ENCODE measurements around the gene FHIT. TPM values are rescaled to one million over a fixed set of nuclear protein-coding genes. Genes with fewer than 3 reads are reported as not detected.

Gene FHIT
- total and polyA plus RNA-seq, 10 of the 15 experiments (the other 5 are each of a cell fraction or from before 2014, with no cell fraction given) = 4.2 to 14.9 (median 9.4) TPM

- peaks cover 9% of the 10 kb centered on the region for H3K4me1 ChIP-seq (ENCODE audit: control insufficient read depth, insufficient read depth, low read length)
- no peak overlapping the region for H3K27ac ChIP-seq (ENCODE audit: control insufficient read depth, insufficient read depth)
- DNase-seq (ENCODE audit: low read depth, low spot score) = no peak
- no peak for FAIRE-seq
- peaks cover 2% of the 10 kb centered on the region; the same call in 2 of the 3 replicates for H3K9me3 ChIP-seq (replicated peaks; ENCODE audit: control insufficient read depth, insufficient read depth, low read length)
- intact Hi-C loops (cut with micrococcal nuclease; ENCODE audit: unreplicated experiment) = no loop called here
- BruUV-seq (replicated peaks) = no TSS peak
- SMC1A ChIA-PET (ENCODE audit: uncharacterized antibody, unreplicated experiment) = no interaction called here
- CTCF ChIA-PET = no interaction called here
- in situ Hi-C loops (cut with MboI) = no loop called here
- H3K36me3 ChIP-seq (ENCODE audit: control insufficient read depth in 2 of 2, insufficient read depth in 2 of 2, low read length in 1 of 2) = no peaks in the 10 kb centered on the region
- no peak overlapping the region for H2AFZ ChIP-seq (ENCODE audit: control insufficient read depth, low read depth, low read length)
- H3K27me3 ChIP-seq (replicated peaks in 1 of 2; ENCODE audit: control insufficient read depth in 2 of 2, insufficient read depth in 2 of 2, low read length in 1 of 2) = no peaks in the 10 kb centered on the region
- POLR2A ChIA-PET = no interaction called here
- RAD21 ChIA-PET (ENCODE audit: unreplicated experiment) = no interaction called here
- H3K79me2 ChIP-seq (ENCODE audit: control insufficient read depth, insufficient read depth, low read length) = no peaks in the 10 kb centered on the region
- TF ChIP-seq MEF2B (IDR thresholded peaks at IDR 0.05; ENCODE audit: partially characterized antibody, poor library complexity, severe bottlenecking) (no peak), ELK1 (IDR thresholded peaks at IDR 0.05; ENCODE audit: low read depth, low read length) (no peak), CHD4 (IDR thresholded peaks at IDR 0.05) (no peak), ZBTB11 (CRISPR knock-in tag; IDR thresholded peaks at IDR 0.05) (no peak), ZNF592 (IDR thresholded peaks at IDR 0.05) (no peak), MTA3 (IDR thresholded peaks at IDR 0.05; ENCODE audit: borderline replicate concordance, low read length) (no peak), RAD21 (IDR thresholded peaks at IDR 0.05; ENCODE audit: insufficient read depth, low read depth, low read length) (no peak), CBX3 (IDR thresholded peaks at IDR 0.05; ENCODE audit: borderline replicate concordance, low read depth) (no peak), NR2F1 (conservative IDR thresholded peaks at IDR 0.05) (no peak)
- TF ChIP-seq, protein P1, sequence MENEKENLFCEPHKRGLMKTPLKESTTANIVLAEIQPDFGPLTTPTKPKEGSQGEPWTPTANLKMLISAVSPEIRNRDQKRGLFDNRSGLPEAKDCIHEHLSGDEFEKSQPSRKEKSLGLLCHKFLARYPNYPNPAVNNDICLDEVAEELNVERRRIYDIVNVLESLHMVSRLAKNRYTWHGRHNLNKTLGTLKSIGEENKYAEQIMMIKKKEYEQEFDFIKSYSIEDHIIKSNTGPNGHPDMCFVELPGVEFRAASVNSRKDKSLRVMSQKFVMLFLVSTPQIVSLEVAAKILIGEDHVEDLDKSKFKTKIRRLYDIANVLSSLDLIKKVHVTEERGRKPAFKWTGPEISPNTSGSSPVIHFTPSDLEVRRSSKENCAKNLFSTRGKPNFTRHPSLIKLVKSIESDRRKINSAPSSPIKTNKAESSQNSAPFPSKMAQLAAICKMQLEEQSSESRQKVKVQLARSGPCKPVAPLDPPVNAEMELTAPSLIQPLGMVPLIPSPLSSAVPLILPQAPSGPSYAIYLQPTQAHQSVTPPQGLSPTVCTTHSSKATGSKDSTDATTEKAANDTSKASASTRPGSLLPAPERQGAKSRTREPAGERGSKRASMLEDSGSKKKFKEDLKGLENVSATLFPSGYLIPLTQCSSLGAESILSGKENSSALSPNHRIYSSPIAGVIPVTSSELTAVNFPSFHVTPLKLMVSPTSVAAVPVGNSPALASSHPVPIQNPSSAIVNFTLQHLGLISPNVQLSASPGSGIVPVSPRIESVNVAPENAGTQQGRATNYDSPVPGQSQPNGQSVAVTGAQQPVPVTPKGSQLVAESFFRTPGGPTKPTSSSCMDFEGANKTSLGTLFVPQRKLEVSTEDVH (IDR thresholded peaks at IDR 0.05; ENCODE audit: low read depth, partially characterized antibody) = no peak
- no peak overlapping the region for H3K9ac ChIP-seq (ENCODE audit: control insufficient read depth, insufficient read depth, low read length)
- no peak overlapping the region for H3K4me2 ChIP-seq (ENCODE audit: control insufficient read depth, insufficient read depth)
- H4K20me1 ChIP-seq (ENCODE audit: control insufficient read depth, insufficient read depth) = no peaks in the 10 kb centered on the region
- WGBS (ENCODE audit: insufficient coverage, insufficient replicate concordance, low lambda C conversion rate, missing lambda C conversion rate) = 4% methylated on average over 2 of the region's 2 CpGs
- ATAC-seq = no peak
- H3K4me3 ChIP-seq = no peak overlapping the region
These were observed 1321.1 kb downstream of the FHIT start for GRCh38 chr3:59930170-59930569.
